GM19452 (cell line): ENCODE results near the gene CXCL8.
"Not testable (repeated sequence)": the region's sequence is repeated elsewhere in the genome, so short reads cannot be mapped to it uniquely, and the experiment has no call there.

Source experiments
- ATAC-seq: cut with Tn5 transposase; IDR thresholded peaks from one replicate; pipeline ENCODE4 v1.9.1; 2021; ENCODE audit not compliant: unreplicated experiment

The CXCL8 gene

DNA sequence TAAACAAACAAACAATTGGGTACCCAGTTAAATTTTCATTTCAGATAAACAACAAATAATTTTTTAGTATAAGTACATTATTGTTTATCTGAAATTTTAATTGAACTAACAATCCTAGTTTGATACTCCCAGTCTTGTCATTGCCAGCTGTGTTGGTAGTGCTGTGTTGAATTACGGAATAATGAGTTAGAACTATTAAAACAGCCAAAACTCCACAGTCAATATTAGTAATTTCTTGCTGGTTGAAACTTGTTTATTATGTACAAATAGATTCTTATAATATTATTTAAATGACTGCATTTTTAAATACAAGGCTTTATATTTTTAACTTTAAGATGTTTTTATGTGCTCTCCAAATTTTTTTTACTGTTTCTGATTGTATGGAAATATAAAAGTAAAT, 2.9 kb downstream of the CXCL8 start:
- ATAC-seq: no peak

DNA sequence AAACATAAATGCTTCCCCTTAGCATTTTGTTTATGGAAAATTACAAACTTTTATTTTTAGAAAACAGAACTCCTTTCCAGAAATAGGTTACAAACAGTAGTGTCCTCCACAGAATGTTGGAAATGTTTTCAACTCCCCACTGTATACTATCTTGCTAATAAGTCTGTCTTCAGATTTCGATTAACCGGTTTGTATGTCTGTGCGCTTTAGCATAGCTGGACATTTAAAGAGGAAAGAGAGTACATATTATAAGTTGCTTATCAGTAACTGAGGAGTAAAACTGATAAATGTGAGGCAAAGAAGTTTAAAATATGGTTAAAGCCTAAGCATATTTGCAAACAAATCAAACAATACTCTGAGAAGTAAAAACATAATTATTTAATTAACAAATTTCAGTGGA, 3.4 kb downstream of the CXCL8 start:
- no peak for ATAC-seq

DNA sequence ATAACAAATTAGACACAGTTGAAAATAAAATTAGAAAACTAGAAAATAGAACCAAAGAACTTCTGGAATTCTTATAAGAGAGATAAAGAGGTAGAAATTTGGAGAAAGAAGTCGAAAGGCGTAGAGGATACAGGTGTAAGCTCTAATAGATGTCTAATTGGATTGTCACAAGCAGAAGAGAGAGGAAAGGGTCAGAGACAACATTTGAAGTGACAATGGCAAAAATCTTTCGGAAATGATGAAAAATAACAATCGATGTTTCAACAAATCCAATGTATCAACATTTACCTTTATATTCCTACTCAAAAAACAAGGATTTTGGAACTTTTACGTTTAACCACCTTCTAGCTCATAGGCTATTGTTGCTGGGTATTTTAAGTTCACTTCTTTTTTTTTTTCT, 3.8 kb downstream of the CXCL8 start:
- ATAC-seq: no peak

DNA sequence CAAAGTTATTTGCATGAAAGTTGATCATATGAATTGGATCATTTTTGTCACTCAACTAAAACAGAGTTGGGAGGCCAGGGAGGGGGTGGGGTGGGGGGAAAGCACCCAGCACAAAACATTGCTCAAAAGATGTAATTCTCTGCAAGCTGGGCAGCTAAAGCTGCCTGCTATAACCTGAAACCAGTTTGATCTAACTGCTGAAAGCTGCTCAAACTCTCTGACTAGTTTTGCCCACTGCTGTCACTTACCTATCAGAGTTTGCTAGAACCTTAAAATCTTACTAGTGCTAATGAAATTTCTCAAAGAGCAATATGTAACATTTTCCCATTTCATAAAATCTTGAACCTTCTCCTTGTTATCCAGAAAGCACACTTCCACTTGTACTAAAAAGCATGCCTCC, 10.4 kb downstream of the CXCL8 start:
- no peak for ATAC-seq

DNA sequence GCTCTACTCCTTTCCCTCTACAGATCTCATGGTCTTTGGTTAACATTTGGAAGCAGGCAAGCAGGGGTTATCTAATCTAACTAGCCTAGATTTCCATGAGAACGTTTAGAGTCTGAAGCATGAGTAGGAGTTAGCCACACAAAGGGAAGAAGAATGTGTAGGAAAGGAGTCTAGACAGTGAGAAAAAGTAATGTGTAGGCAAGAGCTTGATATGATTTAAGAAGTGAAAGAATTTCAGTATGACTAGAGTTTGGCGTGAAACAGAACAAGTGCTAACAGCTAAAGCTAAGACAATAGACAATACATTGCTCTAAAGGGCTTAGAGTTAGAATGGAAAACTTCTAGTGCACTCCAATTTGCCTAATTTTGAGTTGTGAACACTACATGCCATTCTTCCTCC, 10.8 kb downstream of the CXCL8 start:
- ATAC-seq: no peak

DNA sequence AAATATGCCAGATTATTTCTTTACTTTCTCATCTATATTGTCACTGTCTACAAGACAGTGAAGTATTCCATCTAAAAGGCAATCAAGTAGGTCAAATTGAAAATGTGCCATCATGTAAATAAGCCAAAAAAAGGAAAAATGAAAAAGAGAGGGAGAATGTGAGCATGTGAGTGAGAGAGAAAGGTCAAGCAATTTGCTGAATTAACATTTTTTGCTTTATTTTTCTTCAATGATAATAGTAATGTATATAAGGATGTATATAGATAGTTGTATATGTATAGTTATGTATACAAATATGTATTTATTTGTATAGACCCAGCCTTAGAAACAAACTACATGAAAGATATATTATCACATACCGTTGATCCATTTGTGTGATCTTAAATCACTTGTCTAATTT, 11.5 kb downstream of the CXCL8 start:
- no peak for ATAC-seq

DNA sequence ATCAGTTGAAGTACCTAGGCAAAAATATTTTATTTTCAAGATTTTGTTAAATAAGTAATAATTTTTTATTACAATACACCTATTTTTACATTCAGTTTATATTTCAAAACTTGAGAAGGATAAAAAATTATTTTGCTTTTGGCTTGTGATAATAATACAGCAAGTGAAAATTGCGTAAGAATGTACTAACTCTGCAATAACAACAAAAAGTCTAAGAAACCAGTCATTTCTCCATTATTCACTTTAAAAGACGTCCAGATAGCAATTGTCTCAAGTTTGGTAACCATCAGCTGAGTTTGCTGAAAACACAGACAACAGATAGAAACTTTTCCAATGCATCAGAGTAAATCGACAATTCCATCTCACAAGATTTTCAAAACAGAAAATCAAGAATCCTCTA, 12.1 kb downstream of the CXCL8 start:
- ATAC-seq: no peak

DNA sequence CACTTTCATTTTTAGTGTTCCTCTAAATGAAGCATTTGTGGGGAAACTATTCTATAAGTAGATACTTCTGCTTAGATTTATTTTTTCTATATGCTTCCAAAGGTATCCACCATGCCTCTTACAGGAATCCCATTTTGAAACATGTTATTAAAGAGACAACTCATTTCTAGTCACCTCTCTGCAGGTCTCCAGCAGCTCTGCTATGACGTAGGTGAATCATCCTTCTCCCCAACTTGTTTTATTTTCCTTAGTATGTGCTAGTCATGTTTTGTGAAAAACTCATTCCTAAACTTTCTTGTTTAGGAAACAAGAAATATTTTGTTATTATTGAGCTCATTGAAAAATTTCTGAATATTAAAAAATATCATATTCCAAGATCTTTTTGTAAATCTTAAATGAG, 12.8 kb downstream of the CXCL8 start:
- ATAC-seq: no peak

DNA sequence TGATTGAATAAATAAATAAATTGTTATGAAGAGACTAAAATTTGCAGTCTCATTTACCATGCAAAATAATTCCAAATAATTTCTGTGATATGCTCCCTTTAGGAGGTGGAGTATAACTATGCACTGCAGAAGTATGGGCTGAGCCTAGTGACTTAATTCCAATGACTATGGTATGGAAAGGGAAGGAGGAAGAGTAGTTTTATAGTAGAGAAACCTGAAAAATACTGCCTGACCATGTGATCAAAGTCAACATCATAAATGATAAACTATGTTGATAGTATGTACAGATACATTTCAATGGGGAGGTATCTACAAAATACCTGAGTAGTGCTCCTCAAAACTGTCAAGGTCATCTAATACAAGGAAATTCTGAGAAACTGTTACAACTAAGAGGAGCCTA, 14.6 kb downstream of the CXCL8 start:
- ATAC-seq: no peak

DNA sequence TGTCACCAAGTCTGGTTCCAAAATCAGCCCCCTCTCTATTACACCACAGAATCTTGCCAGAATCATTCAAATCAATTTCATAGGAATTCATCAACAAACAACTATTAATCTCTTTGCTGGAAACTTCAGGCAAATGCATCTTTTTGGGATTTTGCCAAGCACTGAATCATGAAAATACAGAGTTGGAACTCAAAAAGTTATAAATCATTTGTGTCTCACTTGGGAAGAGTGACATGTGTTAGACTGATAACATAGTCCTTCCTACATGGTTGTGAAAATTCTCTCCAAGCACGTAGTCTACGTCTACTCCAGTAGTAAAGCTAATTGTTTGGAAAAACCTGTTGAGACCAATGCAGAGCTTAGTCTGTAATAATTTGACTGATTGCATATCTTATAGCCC, 19.0 kb downstream of the CXCL8 start:
- no peak for ATAC-seq

DNA sequence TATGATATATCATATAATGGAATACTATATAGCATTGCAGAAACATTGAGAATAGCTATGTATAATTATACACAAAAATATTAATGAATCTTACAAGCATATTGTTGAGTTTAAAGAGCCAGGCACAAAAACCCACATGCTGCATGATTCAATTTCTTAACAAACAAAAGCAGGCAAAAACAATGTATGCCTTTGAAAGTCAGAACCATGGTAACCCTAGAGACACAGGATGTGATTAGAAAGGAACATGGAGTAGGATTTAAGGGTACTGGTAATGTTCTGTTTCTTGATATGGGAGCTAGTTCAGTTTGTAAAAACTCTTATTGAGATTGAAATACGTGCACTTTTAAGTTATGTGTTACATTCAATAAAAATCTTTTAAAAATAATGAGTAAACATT, 21.5 kb downstream of the CXCL8 start:
- no peak for ATAC-seq

DNA sequence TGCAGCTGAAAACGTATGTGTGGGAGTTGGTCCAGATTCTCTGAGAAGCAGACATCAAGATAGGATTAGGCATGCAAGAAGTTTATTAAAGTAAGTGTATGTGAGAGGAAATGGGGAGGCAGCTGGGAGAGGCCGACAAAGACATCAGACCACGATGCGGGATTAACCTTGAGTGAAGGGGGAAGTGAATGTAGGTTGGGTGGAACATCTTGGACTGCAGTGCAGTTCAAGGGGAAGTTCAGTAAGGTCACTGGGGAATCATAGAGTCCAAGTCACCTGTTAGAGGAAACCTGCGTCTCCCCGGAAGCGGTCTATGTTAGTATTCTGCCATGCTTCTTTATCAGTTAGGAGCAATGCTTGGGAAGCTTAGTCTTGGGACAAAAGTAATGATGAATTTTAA, 22.0 kb downstream of the CXCL8 start:
- peak; percentile 66 for ATAC-seq

DNA sequence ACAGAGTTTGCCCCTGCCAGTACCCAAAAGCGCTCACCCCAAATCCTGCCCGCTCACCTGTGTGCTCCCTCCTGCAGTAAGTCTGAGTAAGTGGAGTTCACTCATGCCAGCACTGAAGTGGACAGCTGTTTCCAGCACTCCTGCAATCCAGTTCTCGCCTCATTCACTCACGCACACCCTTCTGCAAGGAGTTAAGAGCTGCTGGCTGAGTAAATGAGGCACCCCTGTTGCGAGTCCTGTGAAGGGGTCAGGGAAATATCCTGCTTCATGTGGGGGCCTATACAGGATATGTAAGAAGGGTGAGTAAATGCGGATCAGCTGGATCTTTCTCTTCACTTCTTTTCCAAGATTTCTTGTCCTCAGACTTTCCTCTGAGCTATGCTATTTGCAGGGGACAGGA, 23.5 kb downstream of the CXCL8 start:
- ATAC-seq: no peak

DNA sequence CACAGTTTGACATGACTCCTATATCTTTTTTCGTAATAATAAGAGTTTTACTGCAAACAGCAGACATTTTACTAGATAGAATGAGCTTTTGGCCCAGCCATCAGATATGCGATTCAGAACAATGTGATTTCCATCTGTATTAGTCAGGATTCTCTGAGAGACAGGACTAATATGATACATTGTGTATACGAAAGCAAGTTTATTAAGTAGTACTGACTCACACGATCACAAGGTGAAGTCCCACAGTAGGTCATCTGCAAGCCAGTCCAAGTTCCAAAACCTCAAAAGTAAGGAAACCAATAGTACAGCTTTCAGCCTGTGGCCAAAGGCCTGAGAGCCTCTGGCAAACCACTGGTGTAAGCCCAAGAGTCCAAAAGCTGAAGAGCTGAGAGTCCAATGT, 24.1 kb downstream of the CXCL8 start:
- ATAC-seq: no peak

DNA sequence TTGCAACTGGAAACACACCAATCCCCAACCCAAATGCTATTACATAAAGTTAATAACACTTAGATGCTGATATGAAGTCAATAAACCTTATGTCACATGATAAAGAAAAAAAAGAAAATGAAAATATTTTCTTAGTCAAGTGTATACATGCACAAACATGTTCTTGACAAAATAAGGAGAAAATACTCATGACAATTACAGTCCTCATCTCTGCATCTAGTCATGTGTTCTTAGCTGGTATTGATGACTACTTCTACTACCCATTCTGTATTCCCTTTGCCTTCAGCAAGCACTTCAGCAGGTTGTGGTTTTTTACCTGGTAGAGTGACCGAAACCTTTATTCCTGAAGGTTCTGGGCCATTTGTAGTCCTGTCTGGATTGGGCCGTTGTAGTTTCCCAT, 24.9 kb downstream of the CXCL8 start:
- ATAC-seq: no peak

DNA sequence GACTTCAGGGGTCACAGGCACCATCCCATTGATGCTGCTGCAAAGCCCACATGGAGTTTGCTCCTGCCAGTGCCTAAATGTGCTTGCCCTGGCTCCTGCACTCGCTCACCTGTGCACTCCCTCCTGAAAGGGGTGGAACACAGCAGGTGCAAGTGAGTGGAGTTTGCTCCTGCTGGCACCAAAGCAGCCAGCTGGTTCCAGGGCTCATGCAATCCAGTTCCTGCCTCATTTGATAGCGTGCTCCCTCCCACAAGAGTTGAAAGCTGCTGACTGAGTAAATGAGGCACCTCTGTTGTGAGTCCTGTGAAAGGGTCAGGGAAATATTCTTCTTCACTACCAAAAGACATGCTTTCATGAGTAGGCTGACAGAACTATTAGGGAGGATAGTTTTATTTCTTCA, 30.5 kb downstream of the CXCL8 start:
- ATAC-seq: no peak

DNA sequence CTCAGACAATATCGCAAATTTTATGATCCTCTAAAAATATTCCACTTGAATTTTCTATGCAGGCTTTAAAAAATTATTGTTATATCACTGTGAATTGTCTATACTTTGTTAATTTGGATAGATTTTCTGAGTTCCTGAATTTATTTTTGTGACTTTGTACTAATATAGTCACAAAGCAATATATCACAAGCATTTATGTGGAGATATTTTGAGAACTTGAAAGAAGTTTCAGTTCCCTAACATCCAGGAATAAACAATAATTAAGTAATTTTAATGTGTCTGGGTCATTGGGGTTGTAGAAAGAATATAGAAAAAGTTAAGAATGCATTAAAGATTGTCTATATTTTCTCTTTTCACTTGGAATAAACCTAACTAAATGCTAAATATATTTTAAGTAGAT, 32.0 kb downstream of the CXCL8 start:
- ATAC-seq: no peak

DNA sequence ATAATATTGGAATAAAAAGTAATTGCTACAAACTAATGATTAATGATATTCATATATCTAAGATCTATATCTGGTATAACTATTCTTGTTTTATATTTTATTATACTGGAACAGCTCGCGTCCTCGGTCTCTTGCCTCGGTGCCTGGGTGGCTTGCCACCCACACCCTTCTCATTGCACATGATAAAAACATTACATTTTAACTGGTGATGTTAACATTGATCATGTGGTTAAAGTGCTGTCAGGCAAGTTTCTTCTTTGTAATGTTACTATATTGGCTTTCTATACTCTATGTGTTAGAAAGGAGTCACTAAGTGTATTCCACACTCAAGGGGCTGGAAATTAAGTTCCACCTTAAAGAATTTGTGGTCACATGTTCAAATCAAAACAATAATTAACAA, 34.0 kb downstream of the CXCL8 start:
- ATAC-seq: not testable (repeated sequence)

DNA sequence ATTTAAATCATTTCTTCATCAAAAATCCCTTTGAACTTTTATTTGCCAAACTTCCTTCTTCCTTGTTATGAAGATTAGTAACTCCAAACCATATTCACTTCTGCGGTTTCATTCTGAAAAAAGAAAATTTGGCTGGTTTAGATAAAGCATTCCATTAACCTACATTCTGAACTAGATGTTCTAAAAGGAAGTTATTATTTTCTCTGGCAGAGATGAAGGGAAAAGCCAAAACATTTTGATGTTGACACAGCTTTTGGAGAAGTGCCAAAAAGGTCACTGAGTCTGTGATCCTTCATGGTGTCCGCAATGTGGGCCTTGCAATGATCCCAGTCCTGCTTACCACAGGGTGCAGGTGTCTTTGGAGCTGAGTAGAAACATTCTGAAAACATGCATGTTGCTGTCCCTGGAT, 36.0 kb downstream of the CXCL8 start:
- ATAC-seq: no peak

DNA sequence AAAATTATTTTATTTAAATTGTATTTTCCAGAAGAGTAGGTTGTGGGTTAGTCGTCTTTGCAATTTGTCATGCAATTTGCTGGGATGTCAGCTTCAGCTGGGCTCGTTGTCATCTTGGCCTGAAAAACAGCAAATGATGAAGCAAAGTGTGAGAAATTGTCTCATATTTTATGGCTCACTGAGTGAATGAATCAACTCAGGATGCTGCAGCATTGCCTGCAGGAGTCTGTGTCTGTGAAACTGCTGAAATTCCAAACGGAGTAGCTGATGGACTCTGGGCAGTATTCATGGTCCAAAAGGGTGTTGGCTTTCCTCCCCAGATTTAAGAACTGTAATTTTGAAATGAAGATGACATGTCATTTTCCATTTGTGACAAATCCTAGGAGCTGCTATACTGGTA, 37.2 kb downstream of the CXCL8 start:
- ATAC-seq: no peak

DNA sequence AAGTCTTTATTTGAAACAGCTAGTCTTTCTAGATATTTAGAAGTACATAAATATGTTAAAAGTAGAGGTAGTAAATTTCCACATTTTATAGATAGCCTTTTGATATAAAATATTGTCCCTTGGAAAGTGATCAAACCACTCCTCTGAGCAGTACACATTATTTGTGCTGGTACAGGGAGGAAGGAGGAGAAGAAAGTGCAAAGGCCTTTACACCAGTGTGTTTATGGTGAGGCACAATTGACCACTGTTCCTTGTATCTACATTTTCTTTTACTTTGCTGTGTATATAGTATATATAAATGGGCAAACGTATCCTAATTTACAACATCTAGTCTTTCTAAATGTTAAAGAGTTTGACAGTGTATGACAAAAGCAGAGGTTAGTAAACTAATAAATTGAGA, 39.9 kb downstream of the CXCL8 start:
- ATAC-seq: no peak

DNA sequence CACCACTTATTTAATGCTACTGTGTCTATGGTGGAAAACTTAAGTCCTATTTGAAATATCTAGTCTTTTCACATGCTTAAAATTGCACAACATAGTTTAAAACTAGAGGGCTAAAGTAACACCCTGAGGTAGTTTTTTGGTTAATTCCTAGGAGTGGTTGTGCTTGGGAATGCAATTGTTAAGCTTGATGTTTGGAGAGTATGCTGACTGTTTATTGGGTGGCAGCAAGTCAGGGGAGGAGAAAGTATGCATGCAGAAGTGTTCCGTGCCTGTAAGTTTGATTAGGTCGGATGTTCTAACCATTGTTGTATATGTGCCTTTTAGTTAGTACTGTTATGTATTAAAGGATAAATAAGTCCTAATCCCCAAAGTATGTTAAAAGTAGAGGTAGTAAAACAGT, 40.5 kb downstream of the CXCL8 start:
- no peak for ATAC-seq

DNA sequence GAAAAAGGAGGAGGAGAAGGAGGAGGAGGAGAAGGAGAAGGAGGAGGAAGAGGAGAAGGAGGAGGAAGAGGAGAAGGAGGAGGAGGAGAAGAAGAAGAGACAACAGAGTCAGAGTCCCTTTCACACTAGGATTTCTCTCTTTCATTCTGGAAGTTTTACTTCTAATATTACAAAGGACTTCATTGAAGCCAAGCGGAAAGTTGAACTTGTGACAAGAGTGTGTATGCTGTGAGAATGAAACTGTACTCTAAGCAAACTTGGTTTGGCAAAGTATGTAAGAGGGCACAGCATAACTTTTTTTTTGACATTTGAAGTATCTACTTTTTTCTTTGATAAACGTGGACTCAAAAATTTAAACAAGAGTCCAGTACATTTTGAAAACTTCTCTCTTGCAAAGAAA, 48.0 kb downstream of the CXCL8 start:
- no peak for ATAC-seq
